PFSK-1 (cell line): ENCODE measurements around the gene HHAT.

Experiments used
- FOXP2 ChIP-seq: optimal IDR thresholded peaks from 2 replicates; pipeline ENCODE3; 2011; ENCODE audit warnings: borderline replicate concordance, control low read depth, inconsistent platforms; ENCODE audit not compliant: insufficient read depth; ENCODE audit errors: extremely low read length, extremely low read depth
- TAF1 ChIP-seq: IDR thresholded peaks from 2 replicates; pipeline ENCODE4 v1.6.1; 2012; ENCODE audit warnings: low read length, control low read depth, borderline replicate concordance; ENCODE audit not compliant: insufficient read depth

DNA sequence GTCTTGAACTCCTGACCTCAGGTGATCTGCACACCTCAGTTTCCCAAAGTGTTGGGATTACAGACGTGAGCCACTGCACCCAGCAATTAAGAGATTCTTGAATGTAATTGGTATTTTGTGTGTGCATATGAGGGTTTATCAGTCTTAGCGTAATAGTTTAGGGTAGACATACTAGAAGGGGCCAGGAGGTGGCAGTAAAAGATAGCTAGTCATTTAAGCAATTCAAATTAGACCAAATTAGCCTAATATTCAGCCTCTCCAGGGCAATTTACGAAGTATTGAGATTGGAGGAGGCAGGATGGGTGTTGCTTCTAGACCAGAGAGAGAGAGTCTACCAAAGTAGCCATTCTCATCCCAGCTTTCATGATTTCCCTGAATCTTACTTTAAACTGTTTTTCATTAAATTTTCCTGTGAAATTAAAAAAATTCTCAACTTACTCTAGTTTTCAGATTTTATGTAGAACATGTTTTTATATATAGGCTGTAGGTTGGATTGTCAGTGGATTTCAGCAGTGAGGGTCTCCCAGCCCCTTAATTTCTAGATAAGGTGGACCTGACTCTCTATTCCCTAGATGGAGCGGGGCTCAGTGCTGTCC, 119.7 kb downstream of the HHAT start:
- TF ChIP-seq TAF1, result no peak
- TF ChIP-seq FOXP2, result no peak
